Duodenal mucosa (tissue), 2 donors: ENCODE measurements around the gene PRSS27.

Experiments used
- H3K27ac ChIP-seq: one replicate; pipeline ENCODE4 v1.7.0; 2013; ENCODE audit warnings: low read depth, low read length
- H3K27me3 ChIP-seq, 2 donors: one replicate each; pipeline ENCODE4 v1.7.0; 2013; ENCODE audit warnings: low read length in 2 of 2, control low read depth in 1 of 2; ENCODE audit not compliant: insufficient read depth in 2 of 2, control insufficient read depth in 1 of 2
- H3K36me3 ChIP-seq, 2 donors: one replicate each; pipeline ENCODE4 v1.7.0; 2013; ENCODE audit warnings: low read length in 2 of 2, control low read depth in 1 of 2; ENCODE audit not compliant: insufficient read depth in 2 of 2, control insufficient read depth in 1 of 2
- H3K4me1 ChIP-seq, 2 donors: one replicate each; pipeline ENCODE4 v1.7.0; 2013; ENCODE audit warnings: low read length in 2 of 2, control low read depth in 1 of 2; ENCODE audit not compliant: insufficient read depth in 2 of 2, control insufficient read depth in 1 of 2
- H3K4me3 ChIP-seq, 2 donors: one replicate each; pipeline ENCODE4 v1.7.0; 2013; ENCODE audit warnings: low read length in 2 of 2, low read depth in 1 of 2
- H3K9ac ChIP-seq, 2 donors: one replicate each; pipeline ENCODE4 v1.7.0; 2013; ENCODE audit warnings: low read length in 2 of 2, low read depth in 1 of 2
- H3K9me3 ChIP-seq, 2 donors: one replicate each; pipeline ENCODE4 v1.7.0; 2013; ENCODE audit warnings: low read length in 2 of 2, control low read depth in 1 of 2; ENCODE audit not compliant: control insufficient read depth in 1 of 2

Gene PRSS27

DNA sequence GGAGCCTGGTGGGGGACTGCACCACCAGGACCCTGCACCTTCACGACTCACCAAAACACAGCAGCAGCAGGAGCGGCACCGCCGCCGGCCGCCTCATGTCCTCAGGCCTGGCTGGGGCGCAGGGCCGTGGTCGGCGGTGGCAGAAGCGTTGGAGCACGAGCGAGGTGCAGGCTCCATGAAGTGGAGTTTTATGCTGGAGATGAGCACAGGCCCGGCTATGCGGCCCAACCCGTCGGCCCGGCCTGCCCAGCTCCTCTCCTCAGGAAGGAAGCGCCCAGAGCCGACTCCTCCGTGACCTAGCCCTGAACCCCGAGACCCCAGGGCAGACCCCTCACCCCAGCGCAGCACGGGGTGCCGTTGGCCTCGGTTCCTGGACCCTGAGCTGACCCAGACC is at the start of gene PRSS27:
PRSS27 (minus strand) TSS at position 161 of the 394 bp plus-strand sequence; CDS start at position 97, 64 bp downstream.
- H3K27me3 ChIP-seq, result no peaks in the 10 kb centered on the region
- H3K9ac ChIP-seq, result peak within 1 kb of the TSS; percentile 38 to 54
- no peaks in the 10 kb centered on the region for H3K36me3 ChIP-seq
- peaks cover 6 to 14% of the 10 kb centered on the region in 2 donors for H3K4me1 ChIP-seq
- no peak within 1 kb of the TSS for H3K27ac ChIP-seq
- H3K4me3 ChIP-seq, result peak within 1 kb of the TSS; percentile 61
- no peaks in the 10 kb centered on the region for H3K9me3 ChIP-seq

DNA sequence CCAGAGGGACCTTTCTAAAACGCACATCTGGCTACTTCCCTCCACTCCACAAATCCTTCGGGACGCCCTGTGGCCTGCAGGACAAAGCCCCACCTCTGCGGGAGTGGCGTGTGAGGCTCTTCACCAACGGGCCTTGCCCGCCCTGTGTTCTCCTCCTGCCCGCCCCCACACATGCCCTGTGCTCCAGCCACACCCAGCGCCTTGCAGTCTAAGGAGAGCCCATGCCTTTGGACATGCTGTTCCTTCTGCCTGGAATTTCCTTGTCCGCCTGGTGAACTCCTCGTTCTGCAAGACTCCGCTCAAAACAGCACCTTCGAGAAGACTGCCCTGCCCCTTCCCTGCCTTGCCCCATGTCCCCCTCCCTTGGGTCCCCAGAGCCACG is 49.6 kb upstream of the PRSS27 start:
- peaks cover 82 to 98% of the 10 kb centered on the region in 2 donors for H3K36me3 ChIP-seq
- H3K27me3 ChIP-seq, result no peaks in the 10 kb centered on the region
- no peak overlapping the region for H3K4me3 ChIP-seq
- H3K9me3 ChIP-seq, result no peaks in the 10 kb centered on the region
- peaks cover 8 to 20% of the 10 kb centered on the region in 2 donors for H3K4me1 ChIP-seq
- H3K9ac ChIP-seq, result no peak overlapping the region
- no peak overlapping the region for H3K27ac ChIP-seq

DNA sequence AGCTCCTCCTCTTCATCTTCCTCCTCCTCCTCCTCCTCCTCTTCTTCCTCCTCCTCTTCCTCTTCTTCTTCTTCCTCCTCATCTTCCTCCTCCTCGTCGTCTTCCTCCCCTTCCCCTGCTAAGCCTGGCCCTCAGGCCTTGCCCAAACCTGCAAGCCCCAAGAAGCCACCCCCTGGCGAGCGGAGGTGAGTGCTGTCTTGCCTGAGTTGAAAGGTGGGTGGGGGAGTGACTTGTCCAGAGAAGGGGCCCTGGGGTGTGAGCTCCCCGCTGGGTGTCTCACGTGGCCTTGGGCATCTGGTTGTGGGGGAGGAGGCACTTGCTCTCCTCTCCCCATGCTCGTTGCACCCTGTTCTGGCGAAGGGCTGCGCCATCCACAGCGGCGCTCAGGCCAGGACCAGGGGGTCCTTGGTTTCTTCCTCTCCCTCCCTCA is 49.1 kb upstream of the PRSS27 start:
- Histone ChIP-seq H3K4me1 (peaks cover 8 to 20% of the 10 kb centered on the region in 2 donors), H3K9me3 (no peaks in the 10 kb centered on the region), H3K4me3 (no peak overlapping the region), H3K27ac (no peak overlapping the region), H3K36me3 (peaks cover 82 to 98% of the 10 kb centered on the region in 2 donors), H3K27me3 (no peaks in the 10 kb centered on the region), H3K9ac (peak overlapping the region in 1 of 2 donors; percentile 16)

DNA sequence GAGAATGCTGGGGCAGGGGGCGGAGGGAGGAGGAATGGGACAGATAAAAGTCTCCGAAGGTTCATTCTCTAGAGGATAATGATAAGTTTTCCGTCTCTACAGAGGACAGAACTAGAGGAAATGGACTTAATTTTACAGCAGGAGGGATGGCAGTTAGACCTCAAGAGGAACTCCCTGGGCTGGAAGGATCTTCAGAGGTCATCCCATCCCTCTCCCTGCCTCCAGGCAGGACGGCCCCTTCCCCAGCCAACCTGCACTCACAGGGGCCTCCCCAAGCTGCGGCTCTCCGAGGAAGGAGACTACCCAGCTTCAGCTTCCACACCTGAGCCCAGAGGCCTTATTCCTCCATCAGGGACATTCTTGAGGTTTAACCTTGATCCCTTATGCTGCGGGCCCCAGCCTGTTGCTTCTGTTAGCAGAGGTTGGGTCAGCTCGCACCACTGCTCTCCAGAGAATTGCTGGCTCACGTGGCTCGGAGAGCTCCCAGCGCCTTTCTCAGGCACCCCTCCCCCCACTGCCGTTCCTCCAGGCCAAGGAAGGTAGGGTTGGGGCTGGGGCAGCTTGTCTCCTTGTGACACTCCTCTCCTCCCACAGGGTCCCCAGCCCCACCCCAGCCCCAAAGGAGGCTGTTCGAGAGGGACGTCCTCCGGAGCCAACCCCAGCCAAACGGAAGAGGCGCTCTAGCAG is 48.5 kb upstream of the PRSS27 start:
- Histone ChIP-seq H3K27ac (no peak overlapping the region), H3K4me1 (peaks cover 8 to 20% of the 10 kb centered on the region in 2 donors), H3K9ac (no peak overlapping the region), H3K36me3 (peaks cover 86 to 98% of the 10 kb centered on the region in 2 donors), H3K4me3 (no peak overlapping the region), H3K27me3 (no peaks in the 10 kb centered on the region), H3K9me3 (no peaks in the 10 kb centered on the region)

DNA sequence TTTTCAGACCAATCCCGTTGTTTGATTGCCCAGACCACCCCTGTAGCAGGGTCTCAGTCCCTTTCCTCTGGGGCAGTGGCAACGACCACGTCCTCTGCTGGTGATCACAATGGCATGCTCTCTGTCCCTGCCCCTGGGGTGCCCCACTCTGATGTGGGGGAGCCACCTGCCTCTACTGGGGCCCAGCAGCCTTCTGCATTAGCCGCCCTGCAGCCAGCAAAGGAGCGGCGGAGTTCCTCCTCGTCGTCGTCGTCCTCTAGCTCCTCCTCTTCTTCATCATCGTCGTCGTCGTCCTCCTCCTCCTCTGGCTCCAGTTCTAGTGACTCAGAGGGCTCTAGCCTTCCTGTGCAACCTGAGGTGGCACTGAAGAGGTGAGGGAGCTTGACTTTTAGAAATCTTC is 47.9 kb upstream of the PRSS27 start:
- no peak overlapping the region for H3K9ac ChIP-seq
- no peaks in the 10 kb centered on the region for H3K9me3 ChIP-seq
- H3K27me3 ChIP-seq, result no peaks in the 10 kb centered on the region
- H3K36me3 ChIP-seq, result peaks cover 87 to 98% of the 10 kb centered on the region in 2 donors
- H3K27ac ChIP-seq, result no peak overlapping the region
- no peak overlapping the region for H3K4me3 ChIP-seq
- H3K4me1 ChIP-seq, result peaks cover 8 to 20% of the 10 kb centered on the region in 2 donors

DNA sequence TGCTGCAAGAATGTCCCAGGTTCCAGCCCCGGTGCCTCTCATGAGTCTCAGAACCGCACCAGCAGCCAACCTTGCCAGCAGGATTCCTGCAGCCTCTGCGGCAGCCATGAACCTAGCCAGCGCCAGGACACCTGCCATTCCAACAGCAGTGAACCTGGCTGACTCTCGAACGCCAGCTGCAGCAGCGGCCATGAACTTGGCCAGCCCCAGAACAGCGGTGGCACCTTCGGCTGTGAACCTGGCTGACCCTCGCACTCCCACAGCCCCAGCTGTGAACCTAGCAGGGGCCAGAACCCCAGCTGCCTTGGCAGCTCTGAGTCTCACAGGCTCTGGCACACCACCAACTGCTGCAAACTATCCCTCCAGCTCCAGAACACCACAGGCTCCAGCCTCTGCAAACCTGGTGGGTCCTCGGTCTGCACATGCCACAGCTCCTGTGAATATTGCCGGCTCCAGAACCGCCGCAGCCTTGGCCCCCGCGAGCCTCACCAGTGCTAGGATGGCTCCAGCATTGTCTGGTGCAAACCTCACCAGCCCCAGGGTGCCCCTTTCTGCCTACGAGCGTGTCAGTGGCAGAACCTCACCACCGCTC is 47.2 kb upstream of the PRSS27 start:
- H3K27ac ChIP-seq, result no peak overlapping the region
- H3K27me3 ChIP-seq, result no peaks in the 10 kb centered on the region
- no peak overlapping the region for H3K9ac ChIP-seq
- peaks cover 8 to 20% of the 10 kb centered on the region in 2 donors for H3K4me1 ChIP-seq
- peaks cover 91 to 100% of the 10 kb centered on the region in 2 donors for H3K36me3 ChIP-seq
- H3K9me3 ChIP-seq, result no peaks in the 10 kb centered on the region
- H3K4me3 ChIP-seq, result no peak overlapping the region

DNA sequence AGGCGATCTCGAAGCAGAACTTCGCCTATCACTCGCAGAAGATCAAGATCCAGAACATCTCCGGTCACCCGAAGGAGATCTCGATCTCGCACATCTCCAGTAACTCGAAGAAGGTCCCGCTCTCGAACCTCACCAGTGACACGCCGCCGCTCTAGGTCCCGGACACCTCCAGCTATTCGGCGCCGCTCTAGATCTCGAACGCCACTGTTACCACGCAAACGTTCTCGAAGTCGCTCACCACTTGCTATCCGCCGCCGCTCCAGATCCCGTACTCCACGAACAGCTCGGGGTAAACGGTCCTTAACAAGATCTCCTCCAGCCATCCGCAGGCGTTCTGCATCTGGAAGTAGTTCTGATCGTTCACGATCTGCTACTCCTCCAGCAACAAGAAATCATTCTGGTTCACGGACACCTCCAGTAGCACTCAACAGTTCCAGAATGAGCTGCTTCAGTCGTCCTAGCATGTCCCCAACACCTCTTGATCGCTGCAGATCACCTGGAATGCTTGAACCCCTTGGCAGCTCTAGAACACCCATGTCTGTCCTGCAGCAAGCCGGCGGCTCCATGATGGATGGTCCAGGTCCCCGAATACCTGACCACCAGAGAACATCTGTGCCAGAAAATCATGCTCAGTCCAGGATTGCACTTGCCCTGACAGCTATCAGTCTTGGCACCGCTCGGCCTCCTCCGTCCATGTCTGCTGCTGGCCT is 46.6 kb upstream of the PRSS27 start:
- no peak overlapping the region for H3K4me3 ChIP-seq
- H3K9me3 ChIP-seq, result no peaks in the 10 kb centered on the region
- H3K36me3 ChIP-seq, result peaks cover 93 to 100% of the 10 kb centered on the region in 2 donors
- no peak overlapping the region for H3K9ac ChIP-seq
- H3K27me3 ChIP-seq, result no peaks in the 10 kb centered on the region
- peaks cover 8 to 20% of the 10 kb centered on the region in 2 donors for H3K4me1 ChIP-seq
- no peak overlapping the region for H3K27ac ChIP-seq

DNA sequence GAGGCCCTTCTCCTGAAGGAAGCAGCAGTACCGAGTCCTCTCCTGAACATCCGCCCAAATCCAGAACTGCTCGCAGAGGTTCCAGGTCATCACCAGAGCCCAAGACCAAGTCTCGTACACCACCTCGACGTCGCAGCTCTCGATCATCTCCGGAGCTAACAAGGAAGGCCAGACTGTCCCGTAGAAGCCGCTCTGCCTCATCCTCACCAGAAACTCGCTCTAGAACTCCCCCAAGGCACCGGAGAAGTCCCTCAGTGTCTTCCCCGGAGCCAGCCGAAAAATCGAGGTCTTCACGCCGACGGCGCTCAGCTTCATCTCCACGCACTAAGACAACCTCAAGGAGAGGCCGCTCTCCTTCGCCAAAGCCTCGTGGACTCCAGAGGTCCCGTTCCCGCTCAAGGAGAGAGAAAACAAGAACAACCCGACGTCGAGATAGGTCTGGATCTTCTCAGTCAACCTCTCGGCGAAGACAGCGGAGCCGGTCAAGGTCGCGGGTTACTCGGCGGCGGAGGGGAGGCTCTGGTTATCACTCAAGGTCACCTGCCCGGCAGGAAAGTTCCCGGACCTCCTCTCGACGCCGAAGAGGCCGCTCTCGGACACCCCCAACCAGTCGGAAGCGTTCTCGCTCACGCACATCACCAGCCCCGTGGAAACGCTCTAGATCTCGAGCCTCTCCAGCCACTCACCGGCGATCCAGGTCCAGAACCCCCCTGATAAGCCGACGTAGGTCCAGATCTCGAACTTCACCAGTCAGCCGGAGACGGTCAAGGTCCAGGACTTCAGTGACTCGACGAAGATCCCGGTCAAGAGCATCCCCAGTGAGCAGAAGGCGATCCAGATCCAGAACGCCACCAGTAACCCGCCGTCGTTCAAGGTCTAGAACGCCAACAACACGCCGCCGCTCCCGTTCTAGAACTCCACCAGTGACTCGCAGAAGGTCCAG is 45.7 kb upstream of the PRSS27 start:
- Histone ChIP-seq H3K9ac (no peak overlapping the region), H3K27ac (no peak overlapping the region), H3K9me3 (no peaks in the 10 kb centered on the region), H3K27me3 (no peaks in the 10 kb centered on the region), H3K36me3 (peaks cover 94 to 100% of the 10 kb centered on the region in 2 donors), H3K4me1 (peaks cover 8 to 20% of the 10 kb centered on the region in 2 donors), H3K4me3 (no peak overlapping the region)

DNA sequence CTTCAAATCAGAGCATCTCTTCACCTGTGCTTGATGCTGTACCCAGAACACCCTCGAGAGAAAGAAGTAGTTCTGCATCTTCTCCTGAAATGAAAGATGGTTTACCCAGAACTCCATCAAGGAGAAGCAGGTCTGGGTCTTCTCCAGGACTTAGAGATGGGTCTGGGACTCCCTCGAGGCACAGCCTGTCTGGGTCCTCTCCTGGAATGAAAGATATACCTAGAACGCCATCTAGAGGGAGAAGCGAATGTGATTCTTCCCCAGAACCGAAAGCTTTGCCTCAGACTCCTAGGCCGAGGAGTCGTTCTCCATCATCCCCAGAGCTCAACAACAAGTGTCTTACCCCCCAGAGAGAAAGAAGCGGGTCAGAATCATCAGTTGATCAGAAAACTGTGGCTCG is 44.7 kb upstream of the PRSS27 start:
- no peaks in the 10 kb centered on the region for H3K27me3 ChIP-seq
- peaks cover 93 to 100% of the 10 kb centered on the region in 2 donors for H3K36me3 ChIP-seq
- H3K9ac ChIP-seq, result no peak overlapping the region
- peaks cover 8 to 16% of the 10 kb centered on the region in 2 donors for H3K4me1 ChIP-seq
- no peaks in the 10 kb centered on the region for H3K9me3 ChIP-seq
- no peak overlapping the region for H3K27ac ChIP-seq
- H3K4me3 ChIP-seq, result no peak overlapping the region
